HG03520 (cell line): ENCODE data around the gene FERMT1.
"Not testable (repeated sequence)": the region's sequence is repeated elsewhere in the genome, so short reads cannot be mapped to it uniquely, and the experiment has no call there.

Experiments used
- ATAC-seq: cut with Tn5 transposase; IDR thresholded peaks from one replicate; pipeline ENCODE4 v1.9.1; 2021; ENCODE audit warnings: mild to moderate bottlenecking, moderate library complexity; ENCODE audit not compliant: unreplicated experiment

Gene FERMT1

DNA sequence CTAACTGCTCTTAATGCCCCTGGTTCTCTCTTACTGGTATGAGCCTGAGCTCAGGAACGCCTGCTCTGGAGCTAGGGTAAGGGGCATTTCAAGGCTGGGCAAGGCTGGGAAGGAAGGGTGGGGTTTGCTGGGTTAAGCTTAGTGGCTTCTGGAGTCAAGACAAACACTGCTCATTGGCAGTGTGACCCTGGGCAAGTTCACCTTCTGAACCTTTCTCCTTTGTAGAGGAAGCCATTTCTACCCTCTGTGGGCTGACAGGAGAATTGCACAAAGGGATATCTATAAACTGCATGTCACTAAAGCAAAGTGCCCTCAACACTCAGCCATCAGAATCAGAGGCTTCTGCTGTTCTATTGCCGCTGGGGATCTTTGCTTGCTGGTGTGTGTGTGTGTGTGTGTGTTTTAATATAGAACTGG is 48.7 kb downstream of the FERMT1 start:
- no peak for ATAC-seq

DNA sequence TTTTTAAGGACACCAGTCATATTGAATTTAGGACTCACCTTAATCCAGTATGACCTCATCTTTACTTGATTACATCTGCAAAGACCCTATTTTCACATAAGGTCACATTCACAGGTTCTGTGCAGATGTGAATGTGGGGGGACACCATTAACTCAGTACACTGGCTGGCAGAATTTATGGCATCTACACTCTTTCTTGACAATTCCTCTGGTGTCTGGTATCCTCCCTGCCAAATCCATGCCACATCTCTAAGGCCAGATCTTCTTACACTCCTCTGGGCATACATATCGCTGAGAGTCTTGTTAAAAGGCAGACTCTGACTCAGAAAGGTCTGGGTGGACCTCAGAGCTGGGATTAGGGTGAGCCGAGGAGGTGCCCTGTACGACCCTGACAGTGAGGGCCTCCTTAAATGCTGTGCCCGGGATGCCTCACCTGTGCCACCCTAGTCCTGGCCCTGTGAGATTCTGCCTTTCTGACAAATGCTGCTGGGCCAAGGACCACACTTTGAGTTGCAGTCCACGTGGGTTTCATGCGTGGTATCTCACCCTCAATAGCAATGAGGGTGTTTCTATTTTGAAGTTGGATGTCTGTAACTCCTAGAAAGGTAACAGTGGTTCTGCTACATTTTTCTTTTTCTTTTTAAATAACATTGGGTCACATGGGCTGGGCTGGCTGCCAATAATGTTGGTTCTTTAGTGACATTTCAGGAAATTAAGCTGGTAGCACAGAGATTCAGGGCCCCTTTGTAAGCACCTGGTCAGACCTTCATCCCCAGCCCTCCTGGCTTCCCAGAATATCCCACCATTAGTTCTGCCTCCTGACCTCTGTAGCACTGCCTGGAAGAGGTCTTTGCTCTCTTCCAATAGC is 51.8 kb downstream of the FERMT1 start:
- ATAC-seq: no peak

GRCh38 chr20:6069669-6070068 is 53.2 kb downstream of the FERMT1 start:
- no peak for ATAC-seq

GRCh38 chr20:6067763-6068318 is 55.0 kb downstream of the FERMT1 start:
- ATAC-seq: no peak

- no peak for ATAC-seq
Measured at GRCh38 chr20:6066582-6066981, 56.2 kb downstream of the FERMT1 start.

DNA sequence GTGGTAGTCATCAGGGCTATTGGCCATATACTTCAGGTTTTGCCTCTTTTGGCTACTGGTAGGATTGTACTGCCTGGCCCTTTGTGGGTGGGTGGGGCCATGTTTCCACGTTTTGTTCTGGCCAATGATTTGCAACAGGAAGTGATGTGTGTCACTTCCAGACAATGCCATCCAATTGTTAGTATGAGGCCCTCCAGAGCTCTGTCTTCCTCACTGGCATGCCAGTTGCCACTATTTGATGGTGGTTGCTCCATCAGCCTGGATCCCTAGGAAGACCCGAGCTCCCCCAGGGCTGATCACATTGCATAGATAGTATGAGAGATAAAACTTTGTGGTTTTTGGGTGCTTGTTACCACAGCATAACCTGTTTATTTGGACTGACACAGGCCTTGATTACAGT is 61.3 kb downstream of the FERMT1 start:
- no peak for ATAC-seq

DNA sequence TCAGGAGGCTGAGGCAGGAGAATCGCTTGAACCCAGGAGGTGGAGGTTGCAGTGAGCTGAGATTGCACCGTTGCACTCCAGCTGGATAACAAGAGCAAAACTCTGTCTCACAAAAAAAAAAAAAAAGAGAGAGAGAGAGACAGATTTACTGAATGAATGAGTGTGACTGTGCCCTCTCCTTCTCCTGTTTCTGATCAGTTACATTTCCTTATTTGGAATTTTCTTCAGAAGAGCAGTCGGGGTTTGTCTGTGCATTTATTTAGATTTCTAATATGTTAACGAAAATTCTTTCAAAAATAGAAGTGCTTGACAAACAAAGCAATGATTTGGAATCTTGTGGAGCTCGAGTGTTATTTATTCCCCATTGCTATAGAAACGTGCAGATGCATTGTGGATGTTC is 62.6 kb downstream of the FERMT1 start:
- ATAC-seq: no peak

GRCh38 chr20:6058684-6059295 is 64.0 kb downstream of the FERMT1 start:
- ATAC-seq: no peak

GRCh38 chr20:6057691-6058090 is 65.1 kb downstream of the FERMT1 start:
- no peak for ATAC-seq

GRCh38 chr20:6057139-6057538 is 65.7 kb downstream of the FERMT1 start:
- ATAC-seq: no peak

DNA sequence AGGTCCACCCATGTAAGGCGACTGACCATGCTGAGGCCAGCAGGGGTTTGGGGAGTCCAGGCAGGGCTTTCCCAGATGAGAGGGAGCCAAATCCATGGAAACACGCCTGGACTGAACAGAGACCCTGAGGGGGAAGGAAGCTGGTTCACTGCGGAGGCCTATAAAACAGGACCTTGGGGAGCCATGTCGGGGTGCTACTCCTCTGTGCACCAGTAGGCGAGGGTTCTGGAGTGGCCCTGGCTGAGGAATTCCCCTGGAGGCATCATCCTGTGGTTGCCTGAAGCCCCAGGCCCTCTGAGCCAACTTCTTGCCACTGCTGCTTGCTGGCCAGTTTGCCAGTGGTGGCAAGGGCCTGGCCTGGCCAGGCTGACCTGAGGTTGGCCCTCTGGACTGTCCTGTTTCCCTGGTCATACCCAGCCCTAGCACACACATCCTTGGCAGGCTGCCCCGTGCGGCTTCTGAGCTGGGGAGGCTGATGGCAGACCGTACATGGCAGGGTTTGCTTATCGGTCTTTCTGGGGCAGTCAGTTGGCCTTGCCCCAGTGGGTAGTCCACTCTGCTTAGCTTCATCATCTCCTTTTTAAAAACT is 66.8 kb downstream of the FERMT1 start:
- ATAC-seq: no peak

- no peak for ATAC-seq
Measured at GRCh38 chr20:6055161-6055783, 67.6 kb downstream of the FERMT1 start.

- ATAC-seq: not testable (repeated sequence)
Measured at GRCh38 chr20:6054689-6055051, 68.2 kb downstream of the FERMT1 start.

DNA sequence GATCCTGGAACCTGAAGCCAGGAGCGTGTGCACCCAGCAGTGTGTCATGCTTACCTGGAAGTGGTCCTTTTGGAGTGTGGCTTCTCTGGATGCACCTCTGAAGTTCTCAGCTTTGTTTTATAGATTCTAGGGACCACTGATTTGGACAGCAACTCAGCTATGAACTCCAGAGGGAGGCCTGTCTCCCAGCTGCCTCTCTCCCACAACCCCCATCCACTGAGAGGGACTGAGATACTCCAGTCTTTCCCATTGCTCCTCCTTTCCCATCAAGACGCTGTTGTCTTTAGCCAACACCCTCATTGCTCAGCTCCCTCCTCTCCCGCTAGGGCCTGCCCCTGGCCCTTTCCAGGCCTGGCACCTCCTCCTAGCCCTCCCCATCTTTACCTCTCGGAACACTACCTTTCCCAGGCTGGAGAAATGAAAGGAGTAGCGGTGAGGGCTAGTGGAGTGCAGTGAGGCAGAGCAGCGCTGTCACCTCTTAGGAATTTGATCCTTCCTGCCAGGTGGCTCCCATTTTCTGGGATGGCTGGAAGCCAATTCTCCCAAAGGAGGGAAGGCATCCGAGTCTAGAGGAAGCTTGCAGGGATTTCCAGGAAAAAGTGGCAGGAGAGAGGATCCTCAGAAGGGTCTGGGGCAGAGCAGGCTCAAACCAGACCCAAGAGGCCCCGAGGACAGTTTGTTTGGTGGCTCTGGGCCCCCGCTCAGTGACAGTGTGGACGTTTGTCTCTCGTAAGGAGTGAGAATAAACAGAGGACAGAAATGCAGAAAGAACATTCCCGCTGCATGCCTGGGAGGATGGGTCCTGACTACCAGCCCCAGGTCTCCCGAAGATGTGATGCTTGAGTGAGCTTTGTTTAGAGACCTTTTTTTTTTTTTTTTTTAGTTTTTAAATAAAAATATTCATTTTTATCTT is 68.8 kb downstream of the FERMT1 start, which contains the start of gene LRRN4:
LRRN4 (minus strand) TSS at position 285 of the 913 bp plus-strand sequence. CDS start 1,261 bp downstream, outside the sequence.
- ATAC-seq: no peak

DNA sequence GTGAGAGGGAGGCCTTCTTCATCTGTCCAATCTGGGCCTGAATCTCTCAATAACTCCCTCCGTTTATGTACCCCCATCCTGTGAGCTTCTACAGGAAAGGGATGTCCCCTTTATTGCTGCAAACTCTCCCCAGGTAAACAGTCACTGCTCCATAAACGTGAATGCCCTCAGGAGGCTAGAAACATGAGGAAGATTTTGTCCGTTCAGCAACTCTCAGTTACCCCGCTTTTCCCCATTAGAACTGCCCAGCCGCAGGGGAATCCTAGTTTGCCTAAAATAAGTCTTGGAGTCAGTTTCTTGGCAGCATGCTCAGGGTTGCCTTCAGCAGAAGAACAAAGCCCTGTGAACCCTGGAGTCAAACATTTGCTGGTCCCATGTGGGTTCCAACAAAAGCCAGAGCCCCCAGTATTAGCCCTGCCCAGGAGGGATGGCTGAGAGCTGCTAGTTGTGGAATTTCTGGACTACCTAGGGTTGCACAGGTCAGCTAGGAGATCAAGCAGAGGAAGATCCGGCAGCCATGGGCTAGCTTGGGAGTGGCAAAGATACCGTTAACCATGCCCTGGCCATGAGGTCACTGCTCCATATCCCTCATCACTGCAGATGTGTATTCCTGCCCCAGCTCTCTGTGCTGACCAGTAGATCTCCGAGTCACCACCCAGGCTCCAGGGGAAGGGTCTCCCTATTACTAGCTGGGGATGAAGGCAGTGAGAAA is 69.6 kb downstream of the FERMT1 start:
- ATAC-seq: no peak

DNA sequence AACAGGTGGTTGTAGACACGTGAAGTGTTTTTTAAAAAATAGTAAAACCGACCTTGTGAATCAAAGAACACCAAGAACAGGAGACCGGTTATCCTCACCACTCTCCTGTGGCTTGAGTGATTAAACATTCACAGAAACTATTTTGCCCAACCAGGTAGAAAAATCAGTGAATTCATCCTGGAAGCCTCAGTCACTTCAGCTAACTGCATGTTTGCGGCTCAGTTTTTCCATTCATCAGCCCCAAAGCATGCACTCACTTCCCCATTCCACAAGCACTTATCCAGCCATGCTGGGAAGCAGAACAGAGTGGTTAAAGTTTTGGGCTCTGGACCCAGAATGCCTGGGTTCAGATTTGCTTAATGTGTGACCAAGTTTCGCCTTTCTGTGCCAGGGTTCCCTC is 71.3 kb downstream of the FERMT1 start:
- no peak for ATAC-seq

DNA sequence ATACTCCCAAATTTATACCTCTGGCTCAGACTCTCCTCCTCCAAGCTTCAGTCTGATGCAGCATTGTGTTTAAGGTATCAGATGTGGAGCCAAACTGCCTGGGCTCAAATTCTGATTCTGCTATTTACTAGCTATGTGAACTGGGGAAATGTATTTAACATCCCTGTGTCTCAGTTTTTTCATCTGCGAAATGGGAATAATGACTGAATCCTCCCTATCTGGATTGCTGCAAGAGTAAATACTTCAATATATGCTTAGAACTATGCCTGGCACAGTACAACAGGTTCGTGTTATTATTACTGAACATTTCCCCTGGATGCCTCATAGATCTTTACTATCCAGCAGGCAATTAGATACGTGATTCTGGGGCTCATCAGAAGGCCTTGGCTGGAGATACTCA is 74.4 kb downstream of the FERMT1 start:
- no peak for ATAC-seq

GRCh38 chr20:6046432-6046831 is 76.4 kb downstream of the FERMT1 start:
- ATAC-seq: no peak

DNA sequence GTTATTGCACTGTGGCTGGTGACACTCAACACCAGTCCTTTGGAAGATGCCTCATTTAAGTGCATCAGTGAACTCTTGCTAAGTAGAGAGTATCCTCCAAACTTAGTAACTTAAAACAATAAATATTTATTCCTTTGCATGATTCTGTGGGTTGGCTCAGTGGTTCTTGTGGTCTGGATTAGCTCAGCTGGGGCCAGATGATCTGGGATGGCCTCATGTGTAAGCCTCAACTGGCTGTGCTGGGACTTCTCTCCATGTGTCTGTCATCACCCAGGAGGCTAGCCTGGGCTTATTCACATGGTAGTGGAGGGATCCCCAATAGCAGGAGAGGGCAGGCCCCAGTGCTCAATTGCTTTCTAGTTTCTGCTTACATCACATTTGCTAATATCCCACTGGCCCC is 77.3 kb downstream of the FERMT1 start:
- no peak for ATAC-seq

- ATAC-seq: no peak
Measured at GRCh38 chr20:6044115-6044514, 78.7 kb downstream of the FERMT1 start.
